ENCODE data around the gene RNF43. TPM values are rescaled to one million over a fixed set of nuclear protein-coding genes. Genes with fewer than 3 reads are reported as not detected.

Gene RNF43
- total RNA-seq, 2 experiments from 2014 or later = 0.34 to 1.1 TPM

GRCh38 chr17:58446086-58446485 is 28.8 kb upstream of the RNF43 start:
- CTCF ChIA-PET = interaction anchor here (1.1 to 3.4 kb wide), 4 partner anchors 16 to 169 kb away, joined by 4 to 20 read pairs (median 4); no protein-coding TSS in a partner anchor
- no peak overlapping the region for H3K4me3 Mint-ChIP-seq
- no peaks in the 10 kb centered on the region for H3K9me3 Mint-ChIP-seq
- no peak for ATAC-seq
- no peak for DNase-seq
- intact Hi-C loops (cut with micrococcal nuclease) = loop anchor here (5.0 kb wide), 2 partner anchors 129 to 144 kb away; no protein-coding TSS in a partner anchor
- POLR2A ChIA-PET = interaction anchor here (0.7 kb wide), 1 partner anchor 55 kb away, joined by 3 read pairs; no protein-coding TSS in a partner anchor
- no peaks in the 10 kb centered on the region for H3K36me3 Mint-ChIP-seq (ENCODE audit: low read depth)
- no peak overlapping the region for H3K27ac Mint-ChIP-seq
- H3K27me3 Mint-ChIP-seq = no peaks in the 10 kb centered on the region
- peaks cover 3% of the 10 kb centered on the region for H3K4me1 Mint-ChIP-seq (ENCODE audit: low read depth)
- TF ChIP-seq CTCF (IDR thresholded peaks at IDR 0.05) = no peak

- no peaks in the 10 kb centered on the region for H3K4me1 Mint-ChIP-seq (ENCODE audit: low read depth)
- POLR2A ChIA-PET = no interaction called here
- no peak for DNase-seq
- CTCF ChIA-PET = interaction anchor here (0.7 to 2.4 kb wide), 4 partner anchors 9 to 187 kb away, joined by 3 to 17 read pairs (median 4); no protein-coding TSS in a partner anchor
- no peak overlapping the region for H3K4me3 Mint-ChIP-seq
- intact Hi-C loops (cut with micrococcal nuclease) = no loop called here
- H3K9me3 Mint-ChIP-seq = no peaks in the 10 kb centered on the region
- no peaks in the 10 kb centered on the region for H3K27me3 Mint-ChIP-seq
- H3K27ac Mint-ChIP-seq = no peak overlapping the region
- peaks cover 2% of the 10 kb centered on the region for H3K36me3 Mint-ChIP-seq (ENCODE audit: low read depth)
- no peak for ATAC-seq
- TF ChIP-seq CTCF (IDR thresholded peaks at IDR 0.05) = no peak
Measured at GRCh38 chr17:58436805-58437239, 19.5 kb upstream of the RNF43 start.

GRCh38 chr17:58436245-58436644 is 18.9 kb upstream of the RNF43 start:
- POLR2A ChIA-PET = interaction anchor here (1.0 kb wide), 1 partner anchor 196 kb away, joined by 3 read pairs; no protein-coding TSS in a partner anchor

DNA sequence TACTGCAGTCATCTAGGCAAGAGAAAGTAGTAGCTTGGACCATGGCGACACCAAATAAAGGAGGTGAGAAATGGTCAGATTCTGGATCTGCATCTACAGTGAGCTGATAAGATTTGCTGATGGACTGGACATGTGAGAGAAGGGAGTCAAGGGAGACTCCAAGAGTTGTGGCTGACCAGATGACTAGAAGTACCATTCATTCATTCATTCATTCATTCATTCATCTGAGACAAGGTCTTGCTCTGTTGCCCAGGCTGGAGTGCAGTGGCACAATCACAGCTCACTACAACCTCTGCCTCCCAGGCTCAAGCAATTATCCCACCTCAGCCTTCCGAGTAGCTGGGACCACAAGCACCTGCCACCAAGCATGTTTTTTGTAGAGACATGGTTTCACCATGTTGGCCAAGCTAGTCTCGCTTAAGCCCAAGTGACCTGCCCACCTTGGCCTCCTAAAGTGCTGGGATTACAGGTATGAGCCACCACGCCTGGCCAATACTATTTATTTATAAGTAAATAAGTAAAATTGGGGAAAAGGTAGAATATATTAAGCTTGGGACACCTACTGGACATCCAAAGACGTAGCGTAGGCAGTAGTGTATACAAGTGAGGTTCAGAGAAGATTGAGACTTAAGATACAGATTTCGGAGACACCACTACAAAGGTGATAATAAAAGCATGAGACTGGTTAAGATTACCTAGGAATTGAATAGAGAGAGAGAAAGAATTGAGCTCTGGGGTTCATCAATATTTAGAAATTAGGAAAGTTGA is 15.7 kb upstream of the RNF43 start:
- CTCF ChIA-PET = interaction anchor here (1.6 to 1.8 kb wide), 3 partner anchors 116 to 183 kb away, joined by 8 to 14 read pairs (median 9); no protein-coding TSS in a partner anchor
- intact Hi-C loops (cut with micrococcal nuclease) = no loop called here
- no peak for DNase-seq
- TF ChIP-seq CTCF (IDR thresholded peaks at IDR 0.05) = no peak
- ATAC-seq = no peak
- Mint-ChIP-seq H3K27ac (no peak overlapping the region), H3K27me3 (no peaks in the 10 kb centered on the region), H3K4me1 (ENCODE audit: low read depth) (no peaks in the 10 kb centered on the region), H3K9me3 (no peaks in the 10 kb centered on the region), H3K36me3 (ENCODE audit: low read depth) (peaks cover 2% of the 10 kb centered on the region), H3K4me3 (no peak overlapping the region)
- POLR2A ChIA-PET = interaction anchor here (1.0 to 2.2 kb wide), 2 partner anchors 15 to 105 kb away, joined by 3 to 4 read pairs; no protein-coding TSS in a partner anchor

More at GRCh38 chr17:58436245-58436644, 18.9 kb upstream of the RNF43 start:
- Mint-ChIP-seq H3K9me3 (no peaks in the 10 kb centered on the region), H3K36me3 (ENCODE audit: low read depth) (peaks cover 2% of the 10 kb centered on the region), H3K4me1 (ENCODE audit: low read depth) (no peaks in the 10 kb centered on the region), H3K4me3 (no peak overlapping the region), H3K27me3 (no peaks in the 10 kb centered on the region), H3K27ac (no peak overlapping the region)
- CTCF ChIA-PET = interaction anchor here (0.9 to 2.4 kb wide), 3 partner anchors 12 to 119 kb away, joined by 3 to 17 read pairs (median 7); partner anchors contain the start of gene RNF43
- DNase-seq (no peak), ATAC-seq (no peak)
- no peak for TF ChIP-seq CTCF (IDR thresholded peaks at IDR 0.05)
- intact Hi-C loops (cut with micrococcal nuclease) = no loop called here

GRCh38 chr17:58427807-58428206 is 10.5 kb upstream of the RNF43 start:
- DNase-seq = no peak
- Mint-ChIP-seq H3K4me3 (no peak overlapping the region), H3K4me1 (ENCODE audit: low read depth) (no peaks in the 10 kb centered on the region), H3K9me3 (no peaks in the 10 kb centered on the region), H3K27me3 (no peaks in the 10 kb centered on the region), H3K27ac (no peak overlapping the region), H3K36me3 (ENCODE audit: low read depth) (no peaks in the 10 kb centered on the region)
- intact Hi-C loops (cut with micrococcal nuclease) = no loop called here
- no peak for TF ChIP-seq CTCF (IDR thresholded peaks at IDR 0.05)
- CTCF ChIA-PET = interaction anchor here (0.7 to 2.9 kb wide), 4 partner anchors 10 to 124 kb away, joined by 4 to 13 read pairs (median 4); partner anchors contain the start of gene RNF43
- ATAC-seq = no peak
- POLR2A ChIA-PET = no interaction called here
